T-helper 1 cell (primary cell): ENCODE measurements around the gene CA10.

Experiments
- DNase-seq, 5 donors: peaks; one replicate each; pipeline ENCODE4 v3.0.0-alpha.2; 2012 to 2020

CA10 gene

GRCh38 chr17:52145476-52145875, 13.0 kb downstream of the CA10 start:
- DNase-seq, result no peak

- DNase-seq, result no peak
Observed at GRCh38 chr17:52143542-52143941, 15.0 kb downstream of the CA10 start.

- DNase-seq, result no peak
Observed at GRCh38 chr17:52140601-52141000, 17.9 kb downstream of the CA10 start.

GRCh38 chr17:52138752-52139151, 19.8 kb downstream of the CA10 start:
- DNase-seq, result no peak

- no peak for DNase-seq
Observed at GRCh38 chr17:52138350-52138749, 20.2 kb downstream of the CA10 start.

- no peak for DNase-seq
Observed at GRCh38 chr17:52136166-52136565, 22.3 kb downstream of the CA10 start.

GRCh38 chr17:52134641-52135040, 23.9 kb downstream of the CA10 start:
- no peak for DNase-seq

- DNase-seq, result no peak
Observed at GRCh38 chr17:52128721-52129120, 29.8 kb downstream of the CA10 start.

GRCh38 chr17:52124993-52125392, 33.5 kb downstream of the CA10 start:
- DNase-seq, result no peak

- DNase-seq, result no peak
Observed at GRCh38 chr17:52124561-52124960, 34.0 kb downstream of the CA10 start.

- no peak for DNase-seq
Observed at GRCh38 chr17:52120465-52120864, 38.0 kb downstream of the CA10 start.

- DNase-seq, result no peak
Observed at GRCh38 chr17:52110923-52111581, 47.5 kb downstream of the CA10 start.

- DNase-seq, result peak in 1 of 5 donors; percentile 22
Observed at GRCh38 chr17:52106638-52107261, 51.8 kb downstream of the CA10 start.

- no peak for DNase-seq
Observed at GRCh38 chr17:52106072-52106471, 52.4 kb downstream of the CA10 start.

- no peak for DNase-seq
Observed at GRCh38 chr17:52105591-52105990, 52.9 kb downstream of the CA10 start.

GRCh38 chr17:52096056-52096455, 62.5 kb downstream of the CA10 start:
- DNase-seq, result no peak

GRCh38 chr17:52084176-52084575, 74.3 kb downstream of the CA10 start:
- DNase-seq, result no peak

GRCh38 chr17:52079496-52079895, 79.0 kb downstream of the CA10 start:
- DNase-seq, result no peak

- no peak for DNase-seq
Observed at GRCh38 chr17:52071712-52072111, 86.8 kb downstream of the CA10 start.

GRCh38 chr17:52064791-52065211, 93.7 kb downstream of the CA10 start:
- DNase-seq, result no peak

- DNase-seq, result no peak
Observed at GRCh38 chr17:52049496-52049895, 109.0 kb downstream of the CA10 start.

- no peak for DNase-seq
Observed at GRCh38 chr17:52049051-52049450, 109.5 kb downstream of the CA10 start.

- DNase-seq, result no peak
Observed at GRCh38 chr17:52048137-52048898, 110.2 kb downstream of the CA10 start.

- no peak for DNase-seq
Observed at GRCh38 chr17:52047086-52047485, 111.4 kb downstream of the CA10 start.
